EH (cell line): Measurements from ENCODE around the gene TMOD1.
"Not testable (repeated sequence)": the region's sequence is repeated elsewhere in the genome, so short reads cannot be mapped to it uniquely, and the experiment has no call there.

Source experiments
- DNase-seq: peaks from one replicate; pipeline ENCODE4 v3.0.0-alpha.2; 2015; ENCODE audit warnings: low read depth

TMOD1 gene

GRCh38 chr9:97567894-97568202, 66.4 kb downstream of the TMOD1 start:
- DNase-seq, result no peak

GRCh38 chr9:97568461-97569275, 67.2 kb downstream of the TMOD1 start:
- DNase-seq, result no peak

GRCh38 chr9:97570899-97571298, 69.4 kb downstream of the TMOD1 start:
- DNase-seq, result peak; percentile 28

- DNase-seq, result no peak
Observed at GRCh38 chr9:97571664-97572063, 70.2 kb downstream of the TMOD1 start.

- DNase-seq, result no peak
Observed at GRCh38 chr9:97572196-97572891, 70.9 kb downstream of the TMOD1 start.

- DNase-seq, result no peak
Observed at GRCh38 chr9:97572892-97573365, 71.5 kb downstream of the TMOD1 start.

- DNase-seq, result no peak
Observed at GRCh38 chr9:97573482-97574073, 72.1 kb downstream of the TMOD1 start.

GRCh38 chr9:97574101-97574571, 72.7 kb downstream of the TMOD1 start:
- DNase-seq, result not testable (repeated sequence)

- DNase-seq, result not testable (repeated sequence)
Observed at GRCh38 chr9:97574921-97575672, 73.6 kb downstream of the TMOD1 start.

GRCh38 chr9:97575673-97576200, 74.3 kb downstream of the TMOD1 start:
- no peak for DNase-seq

- DNase-seq, result no peak
Observed at GRCh38 chr9:97577051-97577450, 75.6 kb downstream of the TMOD1 start.

GRCh38 chr9:97578846-97579245, 77.4 kb downstream of the TMOD1 start:
- no peak for DNase-seq

- no peak for DNase-seq
Observed at GRCh38 chr9:97579914-97580313, 78.4 kb downstream of the TMOD1 start.

GRCh38 chr9:97581590-97581989, 80.1 kb downstream of the TMOD1 start:
- not testable (repeated sequence) for DNase-seq

GRCh38 chr9:97584778-97585177, 83.3 kb downstream of the TMOD1 start:
- not testable (repeated sequence) for DNase-seq

GRCh38 chr9:97586909-97587308, 85.4 kb downstream of the TMOD1 start:
- not testable (repeated sequence) for DNase-seq

- DNase-seq, result no peak
Observed at GRCh38 chr9:97591535-97591934, 90.1 kb downstream of the TMOD1 start.

GRCh38 chr9:97592126-97592525, 90.7 kb downstream of the TMOD1 start:
- DNase-seq, result no peak

GRCh38 chr9:97593960-97594359, 92.5 kb downstream of the TMOD1 start:
- no peak for DNase-seq

- DNase-seq, result no peak
Observed at GRCh38 chr9:97594381-97594921, 93.0 kb downstream of the TMOD1 start.

GRCh38 chr9:97596906-97597305, 95.4 kb downstream of the TMOD1 start:
- no peak for DNase-seq
